Right lung (tissue), 10 donors: Measurements from ENCODE around the gene RASSF5. TPM values are rescaled to one million over a fixed set of nuclear protein-coding genes. Genes with fewer than 3 reads are reported as not detected.

ENCODE experiments used
- DNase-seq, 2 donors: peaks; one replicate each; pipeline ENCODE4 v3.0.0-alpha.2; 2013
- long read RNA-seq, 8 donors: transcript quantifications; one replicate each; lab custom pipeline, GENCODE V29; 2026
- polyA plus RNA-seq, 5 donors: library from polyadenylated mRNA; unstranded; fragments of 120-200 nt; gene quantifications; one replicate each; pipeline versions ENCODE4 v1.2.1 to v1.2.3, GENCODE V29; 2013; ENCODE audit warnings: inconsistent platforms in 1 of 5, low replicate concordance in 1 of 5; ENCODE audit not compliant: insufficient read length in 5 of 5, insufficient read depth in 1 of 5

RASSF5 gene
- 10 to 100 TPM in 3 of 5 donors, 1 to 10 TPM in 2; 6.2 to 12.3 (median 11.6) TPM for polyA plus RNA-seq
- long read RNA-seq, donor 1, partial matches to known transcripts: 0 of 1 reads
- long read RNA-seq, donor 1, other reads (novel, unspliced or antisense): 0 of 1 reads
- long read RNA-seq, donor 2, partial matches to known transcripts: 0 of 1 reads
- long read RNA-seq, donor 2, other reads (novel, unspliced or antisense): 0 of 1 reads
- long read RNA-seq, donor 3, partial matches to known transcripts: 0 of 1 reads
- long read RNA-seq, donor 3, other reads (novel, unspliced or antisense): 0 of 1 reads
- long read RNA-seq, donor 4, partial matches to known transcripts: 0 of 1 reads
- long read RNA-seq, donor 4, other reads (novel, unspliced or antisense): 0 of 1 reads
- long read RNA-seq, donor 5, partial matches to known transcripts: 0 of 1 reads
- long read RNA-seq, donor 5, other reads (novel, unspliced or antisense): 0 of 1 reads
- long read RNA-seq, donor 6, partial matches to known transcripts: 0 of 1 reads
- long read RNA-seq, donor 6, other reads (novel, unspliced or antisense): 0 of 1 reads
- long read RNA-seq, donor 7, partial matches to known transcripts: 0 of 3 reads
- long read RNA-seq, donor 7, other reads (novel, unspliced or antisense): 0 of 3 reads
- long read RNA-seq, donor 8: 0 reads

- no peak for DNase-seq
Measured at GRCh38 chr1:206507284-206508129, at the start of gene RASSF5. RASSF5 (plus strand) TSS chr1:206507531; CDS start chr1:206507603, 72 bp downstream.

- no peak for DNase-seq
Measured at GRCh38 chr1:206459703-206460102, 47.6 kb upstream of the RASSF5 start.

GRCh38 chr1:206460836-206461426 lies 46.4 kb upstream of the RASSF5 start:
- DNase-seq: no peak

- DNase-seq: peak; percentile 41 to 56
Measured at GRCh38 chr1:206461602-206462455, 45.5 kb upstream of the RASSF5 start.

GRCh38 chr1:206463137-206463536 lies 44.2 kb upstream of the RASSF5 start:
- DNase-seq: no peak

GRCh38 chr1:206463911-206464310 lies 43.4 kb upstream of the RASSF5 start:
- DNase-seq: no peak

GRCh38 chr1:206464456-206464964 lies 42.8 kb upstream of the RASSF5 start:
- no peak for DNase-seq

GRCh38 chr1:206465951-206466350 lies 41.4 kb upstream of the RASSF5 start:
- DNase-seq: no peak

GRCh38 chr1:206466840-206467649 lies 40.3 kb upstream of the RASSF5 start:
- no peak for DNase-seq

GRCh38 chr1:206467915-206468314 lies 39.4 kb upstream of the RASSF5 start:
- DNase-seq: no peak

GRCh38 chr1:206468571-206468970 lies 38.8 kb upstream of the RASSF5 start:
- no peak for DNase-seq

- DNase-seq: no peak
Measured at GRCh38 chr1:206469411-206469932, 37.9 kb upstream of the RASSF5 start.

GRCh38 chr1:206469933-206470691 lies 37.2 kb upstream of the RASSF5 start, which contains the start of gene IKBKE:
IKBKE (plus strand) TSS chr1:206470476; CDS start chr1:206473228, 2,752 bp downstream.
- peak in 1 of 2 donors; percentile 38 for DNase-seq

GRCh38 chr1:206470692-206471414 lies 36.5 kb upstream of the RASSF5 start:
- DNase-seq: no peak

GRCh38 chr1:206471415-206471801 lies 35.9 kb upstream of the RASSF5 start:
- no peak for DNase-seq

- DNase-seq: no peak
Measured at GRCh38 chr1:206472024-206472423, 35.3 kb upstream of the RASSF5 start.

- peak in 1 of 2 donors; percentile 35 for DNase-seq
Measured at GRCh38 chr1:206472454-206472853, 34.9 kb upstream of the RASSF5 start.

- DNase-seq: no peak
Measured at GRCh38 chr1:206472886-206473285, 34.4 kb upstream of the RASSF5 start.
